Left kidney (tissue), 2 donors: ENCODE results near the gene PRSS56. TPM values are rescaled to one million over a fixed set of nuclear protein-coding genes. Genes with fewer than 3 reads are reported as not detected.

Source experiments
- DNase-seq: peaks from one replicate; pipeline ENCODE4 v3.0.0-alpha.2; 2013
- polyA plus RNA-seq: library from polyadenylated mRNA; unstranded; fragments of 120-200 nt; gene quantifications from one replicate; pipeline ENCODE4 v1.2.1, GENCODE V29; 2013; ENCODE audit not compliant: insufficient read length

PRSS56 gene
- polyA plus RNA-seq, 1 donor = not detected

GRCh38 chr2:232573771-232574435 lies 53.7 kb downstream of the PRSS56 start:
- DNase-seq = no peak

- DNase-seq = no peak
These were observed 54.7 kb downstream of the PRSS56 start for GRCh38 chr2:232574674-232575403.

Other genes with a start within 250 kb of the PRSS56 start
- gene ALPP, start 141.6 kb upstream of the PRSS56 start, polyA plus RNA-seq = not detected
- gene ALPG, start 113.5 kb upstream of the PRSS56 start, polyA plus RNA-seq = not detected
- 0.10 TPM for gene ALPI, start 64.2 kb upstream of the PRSS56 start, polyA plus RNA-seq
- 12.4 TPM for gene ECEL1, start 32.6 kb upstream of the PRSS56 start, polyA plus RNA-seq
- gene CHRND, start 5.8 kb downstream of the PRSS56 start, polyA plus RNA-seq = 0.96 TPM
- gene CHRNG, start 19.3 kb downstream of the PRSS56 start, polyA plus RNA-seq = 1.5 TPM
- 14.2 TPM for gene TIGD1, start 30.2 kb downstream of the PRSS56 start, polyA plus RNA-seq
- gene EIF4E2, start 30.3 kb downstream of the PRSS56 start, polyA plus RNA-seq = 105 TPM
- 55.4 TPM for gene EFHD1, start 113.2 kb downstream of the PRSS56 start, polyA plus RNA-seq
- gene GIGYF2, start 176.9 kb downstream of the PRSS56 start, polyA plus RNA-seq = 73.4 TPM